Activated gamma-delta T cell treated with Interleukin-2 at 50 U/mL for 16 hours (primary cell): ENCODE data around the gene CPNE7.
"Not testable (repeated sequence)": the region's sequence is repeated elsewhere in the genome, so short reads cannot be mapped to it uniquely, and the experiment has no call there.

ENCODE experiments used
- DNase-seq: peaks from one replicate; pipeline ENCODE4 v3.0.0-alpha.2; 2020

The CPNE7 gene

GRCh38 chr16:89567656-89568594, 7.6 kb upstream of the CPNE7 start:
- no peak for DNase-seq

DNA sequence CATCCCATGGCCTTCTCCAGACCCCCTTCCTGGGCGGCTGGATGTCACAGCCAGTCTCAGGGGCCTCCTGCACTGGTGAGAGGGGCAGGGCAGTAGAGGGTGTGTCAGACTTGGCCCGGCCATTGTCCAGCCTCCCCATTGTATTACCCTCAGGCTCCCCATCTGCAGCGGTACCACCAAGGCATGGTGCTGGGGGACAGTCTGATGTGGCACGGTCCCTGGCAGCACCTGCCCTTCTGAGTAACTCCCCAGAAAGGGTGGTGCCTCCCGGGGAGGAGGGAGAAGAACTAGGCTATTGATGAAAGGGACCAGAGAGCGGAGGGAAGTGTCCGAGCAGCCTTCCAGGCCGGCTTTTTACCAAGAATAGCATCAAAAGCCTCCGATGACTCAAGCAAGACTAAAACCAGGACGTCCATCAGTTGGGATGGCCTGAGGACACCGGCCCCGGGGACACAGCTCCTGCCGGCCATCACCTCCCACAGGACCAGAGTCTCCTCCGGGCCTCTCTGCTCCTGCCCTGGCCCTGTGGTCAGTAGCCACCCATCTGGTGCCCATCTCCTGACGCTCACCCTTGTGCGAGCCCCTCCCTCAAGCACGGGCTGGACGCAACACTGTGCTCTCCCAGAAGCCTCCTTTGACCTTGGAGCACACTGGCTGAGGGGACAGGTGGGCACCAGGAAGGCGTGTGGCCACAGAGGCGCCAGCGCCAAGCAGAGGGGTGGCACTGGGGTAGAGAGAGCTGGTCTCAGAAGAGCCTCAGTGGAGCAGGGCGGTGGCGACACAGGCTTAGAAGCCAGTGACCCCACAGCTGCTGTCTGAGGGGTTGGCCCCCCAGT, 5.8 kb upstream of the CPNE7 start:
- DNase-seq: no peak

- no peak for DNase-seq
Measured at GRCh38 chr16:89570342-89570923, 5.1 kb upstream of the CPNE7 start.

DNA sequence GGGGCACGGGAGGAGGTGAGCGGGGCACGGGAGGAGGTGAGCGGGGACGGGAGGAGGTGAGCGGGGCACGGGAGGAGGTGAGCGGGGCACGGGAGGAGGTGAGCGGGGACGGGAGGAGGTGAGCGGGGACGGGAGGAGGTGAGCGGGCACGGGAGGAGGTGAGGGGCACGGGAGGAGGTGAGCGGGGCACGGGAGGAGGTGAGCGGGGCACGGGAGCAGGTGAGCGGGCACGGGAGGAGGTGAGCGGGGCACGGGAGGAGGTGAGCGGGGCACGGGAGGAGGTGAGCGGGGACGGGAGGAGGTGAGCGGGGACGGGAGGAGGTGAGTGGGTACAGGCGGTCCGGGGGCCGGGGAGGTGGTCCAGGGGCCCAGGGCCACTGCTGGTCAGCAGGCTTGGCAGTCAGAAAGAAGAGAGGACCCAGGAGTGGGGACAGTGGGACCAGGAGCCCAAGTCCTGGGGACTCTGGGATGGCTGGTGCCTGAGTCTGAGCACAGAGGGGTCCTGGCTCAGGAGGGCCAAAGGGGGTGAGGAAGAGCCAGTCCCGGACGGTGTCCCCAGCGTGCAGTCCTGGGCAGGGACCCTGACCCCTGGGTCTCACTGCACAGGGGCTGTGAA, 4.5 kb upstream of the CPNE7 start:
- DNase-seq: not testable (repeated sequence)

DNA sequence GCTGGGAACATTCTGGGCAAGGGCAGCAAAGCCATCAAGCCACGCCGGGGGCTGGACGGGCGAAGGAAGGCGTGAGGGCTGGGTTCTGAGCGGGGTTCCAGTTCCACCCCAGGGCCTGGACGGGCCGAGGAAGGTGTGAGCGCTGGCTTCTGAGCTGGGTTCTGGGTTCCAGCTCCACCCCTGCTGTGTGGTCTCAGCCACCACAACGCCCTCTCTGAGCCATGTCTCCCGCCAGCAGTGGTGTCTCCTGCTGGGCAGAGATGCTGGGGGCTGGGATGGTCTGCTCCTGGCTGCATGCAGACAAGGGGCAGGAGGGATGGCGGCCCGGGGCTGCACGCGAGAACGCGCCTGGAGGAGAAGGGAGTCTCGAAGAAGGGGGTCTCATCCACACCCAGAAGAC, 3.9 kb upstream of the CPNE7 start:
- no peak for DNase-seq

DNA sequence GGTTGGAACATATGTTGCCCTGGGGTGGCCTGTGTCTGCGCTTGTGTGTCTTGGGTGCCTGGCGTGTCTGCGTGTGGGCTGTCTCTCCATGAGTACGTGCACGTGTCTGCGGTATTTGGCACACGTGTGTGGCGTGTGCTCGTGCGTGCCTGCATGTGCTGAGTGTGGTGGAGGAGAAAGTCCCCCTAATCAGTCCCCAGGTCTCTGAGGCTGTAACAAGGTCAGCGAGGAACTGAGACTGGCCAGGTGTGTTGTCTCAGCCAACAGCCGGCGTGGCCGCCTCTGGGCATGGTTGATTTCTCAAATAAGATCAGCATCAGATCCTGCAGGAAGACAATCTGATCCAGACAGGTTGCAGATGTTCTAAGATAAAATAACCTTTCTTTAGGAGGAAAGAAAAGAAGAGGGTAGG, 3.5 kb upstream of the CPNE7 start:
- DNase-seq: no peak

- DNase-seq: no peak
Measured at GRCh38 chr16:89572485-89573205, 2.9 kb upstream of the CPNE7 start.

GRCh38 chr16:89573826-89574680, 1.5 kb upstream of the CPNE7 start:
- DNase-seq: no peak

DNA sequence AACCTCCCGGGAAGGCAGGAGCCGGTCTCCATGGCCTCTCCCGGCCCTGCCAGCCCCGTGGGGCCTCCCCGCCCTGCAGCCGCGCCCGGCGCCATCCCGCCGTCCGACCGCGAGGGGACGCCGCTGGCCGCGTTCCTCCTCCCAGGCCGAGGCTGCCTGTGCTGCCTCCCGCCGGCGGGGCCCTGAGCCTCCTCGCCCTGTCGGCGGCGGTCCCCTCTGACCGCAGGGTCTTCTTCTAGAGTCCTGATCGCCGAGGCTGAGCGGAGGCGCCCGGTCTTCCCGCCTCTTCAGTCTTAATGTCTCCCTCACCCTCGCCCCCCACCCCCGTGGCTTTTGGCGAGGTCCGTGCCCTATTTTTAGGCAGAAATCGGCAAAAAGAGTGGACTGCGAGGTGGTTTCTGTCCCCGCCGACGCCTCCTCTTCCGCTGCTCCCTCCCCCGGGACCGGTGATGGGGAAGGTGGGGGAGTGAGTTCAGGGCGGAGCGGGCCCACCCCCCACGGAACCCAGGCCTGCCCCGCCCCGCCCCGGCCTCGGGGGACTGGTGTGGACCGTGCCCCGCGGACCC, 794 bp upstream of the CPNE7 start:
- DNase-seq: peak; percentile 54

DNA sequence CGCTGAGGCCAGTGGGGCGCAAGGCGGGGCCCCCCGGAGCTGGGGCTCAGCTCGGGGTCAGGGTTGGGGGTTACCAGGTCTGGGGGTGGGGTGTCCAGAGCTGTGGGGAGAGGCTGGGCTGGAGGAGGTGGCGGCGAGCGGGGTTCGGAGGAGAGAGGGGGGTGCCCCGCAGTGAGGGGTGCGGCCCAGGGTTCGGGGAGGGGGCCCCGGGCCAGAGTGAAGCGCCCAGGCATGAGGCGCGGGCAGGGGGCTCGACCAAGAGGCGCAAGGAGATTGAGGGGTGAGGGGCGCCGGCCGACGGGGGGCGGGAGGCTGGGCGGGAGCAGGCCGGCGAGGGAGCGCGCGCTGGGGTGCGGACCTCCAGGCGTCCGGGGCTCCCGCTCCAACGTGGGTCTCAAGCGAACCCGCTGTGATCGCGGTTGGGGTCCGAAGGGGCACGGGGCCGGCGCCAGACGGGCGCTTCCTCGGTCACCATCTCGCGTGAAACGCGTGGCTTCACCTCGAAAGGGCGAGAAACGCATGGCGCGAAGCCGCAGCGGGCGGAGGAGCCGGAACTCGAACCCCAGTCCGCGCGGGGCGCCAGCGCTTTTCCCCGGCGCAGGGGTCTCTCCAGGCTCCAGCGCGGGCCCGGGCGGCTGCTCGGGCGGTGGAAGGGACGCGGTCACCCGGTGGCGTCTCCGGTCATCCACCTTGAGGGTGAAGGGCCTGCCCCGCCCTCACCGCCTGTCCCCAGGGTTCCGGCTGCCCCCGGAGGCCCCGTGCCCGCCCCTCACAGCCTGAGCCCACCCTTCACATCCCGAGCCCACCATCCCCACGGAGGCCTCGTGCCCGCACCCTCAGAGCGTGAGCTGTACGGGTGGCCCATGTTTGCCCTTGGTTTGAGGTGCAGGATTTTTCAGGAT, 846 bp downstream of the CPNE7 start:
- no peak for DNase-seq

GRCh38 chr16:89577055-89577759, 1.6 kb downstream of the CPNE7 start:
- no peak for DNase-seq

DNA sequence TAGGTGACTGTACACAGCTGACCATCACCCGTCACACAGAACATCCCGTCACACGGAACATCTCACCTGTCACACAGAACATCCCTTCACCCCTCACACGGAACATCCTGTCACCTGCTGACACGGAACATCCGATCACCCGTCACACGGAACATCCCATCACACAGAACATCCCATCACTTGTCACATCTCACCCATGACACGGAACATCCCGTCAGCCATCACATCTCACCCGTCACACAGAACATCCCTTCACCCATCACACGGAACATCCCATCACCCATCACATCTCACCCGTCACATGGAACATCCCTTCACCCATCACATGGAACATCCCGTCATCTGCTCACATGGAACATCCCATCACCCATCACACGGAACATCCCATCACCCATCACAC, 3.8 kb downstream of the CPNE7 start:
- DNase-seq: no peak

- no peak for DNase-seq
Measured at GRCh38 chr16:89581045-89581695, 5.6 kb downstream of the CPNE7 start.

- DNase-seq: no peak
Measured at GRCh38 chr16:89581861-89582563, 6.5 kb downstream of the CPNE7 start.

DNA sequence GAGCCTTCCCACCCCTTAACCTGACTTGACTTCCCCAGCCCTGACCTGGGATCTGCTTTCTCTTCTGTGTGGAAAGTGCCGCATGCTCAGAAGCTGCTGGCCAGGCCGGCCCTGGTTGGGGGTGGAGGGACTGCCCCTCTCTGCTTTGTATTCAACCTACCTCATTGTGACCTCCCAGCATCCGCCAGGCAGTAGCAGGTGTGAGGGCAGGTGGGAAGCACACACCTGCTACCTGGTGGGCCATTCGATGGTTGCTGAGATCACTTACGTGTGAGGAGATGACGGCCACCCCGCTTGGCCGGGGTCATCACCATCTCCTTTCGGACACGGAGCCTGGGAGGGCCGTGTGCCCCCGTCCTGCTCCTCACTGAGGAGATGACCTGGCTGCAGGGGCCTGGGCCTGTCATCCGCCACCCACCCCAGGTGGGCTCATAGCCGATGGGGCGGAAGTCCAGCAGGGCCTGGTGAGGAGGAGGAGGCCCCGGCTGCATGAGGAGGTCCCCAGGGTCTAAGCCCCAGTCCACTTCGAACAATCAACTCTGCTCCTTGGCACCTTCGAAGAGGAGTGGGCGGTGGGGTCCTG, 7.1 kb downstream of the CPNE7 start:
- DNase-seq: no peak

DNA sequence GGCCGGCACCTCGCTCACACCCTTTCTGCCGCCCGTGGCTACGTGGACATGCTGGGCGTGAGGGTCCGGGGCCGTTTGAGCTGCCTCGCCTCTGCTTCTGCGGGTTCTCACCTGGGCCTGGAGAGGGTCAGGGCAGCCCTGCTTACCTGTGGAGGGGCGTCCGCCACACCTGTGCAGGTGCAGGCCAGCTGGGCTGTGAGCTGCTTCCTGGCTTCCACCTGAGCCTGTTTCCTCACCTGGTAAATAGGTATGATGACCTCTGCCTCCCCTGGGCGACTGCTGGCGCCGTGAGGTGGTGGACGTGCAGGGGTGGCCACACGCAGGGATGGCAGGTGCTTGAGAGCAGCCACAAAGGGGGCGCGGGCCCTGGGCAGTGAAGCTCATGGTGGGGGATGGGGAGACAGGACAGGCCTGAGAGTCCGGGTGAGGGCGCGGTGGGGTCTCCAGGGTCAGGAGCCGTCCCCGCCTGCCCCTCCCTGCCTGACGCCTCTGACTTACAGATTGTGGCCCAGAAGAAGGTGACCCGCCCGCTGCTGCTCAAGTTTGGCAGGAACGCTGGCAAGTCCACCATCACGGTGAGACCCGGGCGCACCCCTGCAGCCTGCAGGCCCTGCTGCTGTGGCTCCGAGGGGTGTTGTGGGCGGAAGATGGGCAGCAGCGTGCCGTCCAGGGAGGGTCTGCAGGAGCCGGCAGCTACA, 7.8 kb downstream of the CPNE7 start:
- DNase-seq: no peak
